ENCODE data around the gene BCAS1.

The BCAS1 gene

GRCh38 chr20:53971096-53971683 lies 99.2 kb downstream of the BCAS1 start:
- no peak for TF ChIP-seq CTCF (IDR thresholded peaks at IDR 0.05; ENCODE audit: low read depth, low read length)
- no peak overlapping the region for H3K4me3 ChIP-seq (ENCODE audit: low read depth, low read length)

GRCh38 chr20:53970232-53970631 lies 100.2 kb downstream of the BCAS1 start:
- no peak for TF ChIP-seq CTCF (IDR thresholded peaks at IDR 0.05; ENCODE audit: low read depth, low read length)
- no peak overlapping the region for H3K4me3 ChIP-seq (ENCODE audit: low read depth, low read length)

GRCh38 chr20:53967527-53967926 lies 102.9 kb downstream of the BCAS1 start:
- H3K4me3 ChIP-seq (ENCODE audit: low read depth, low read length) = no peak overlapping the region
- no peak for TF ChIP-seq CTCF (IDR thresholded peaks at IDR 0.05; ENCODE audit: low read depth, low read length)

GRCh38 chr20:53966774-53967398 lies 103.5 kb downstream of the BCAS1 start:
- no peak overlapping the region for H3K4me3 ChIP-seq (ENCODE audit: low read depth, low read length)
- TF ChIP-seq CTCF (IDR thresholded peaks at IDR 0.05; ENCODE audit: low read depth, low read length) = no peak

- TF ChIP-seq CTCF (IDR thresholded peaks at IDR 0.05; ENCODE audit: low read depth, low read length) = no peak
- H3K4me3 ChIP-seq (ENCODE audit: low read depth, low read length) = no peak overlapping the region
Measured at GRCh38 chr20:53964501-53965253, 105.7 kb downstream of the BCAS1 start.

DNA sequence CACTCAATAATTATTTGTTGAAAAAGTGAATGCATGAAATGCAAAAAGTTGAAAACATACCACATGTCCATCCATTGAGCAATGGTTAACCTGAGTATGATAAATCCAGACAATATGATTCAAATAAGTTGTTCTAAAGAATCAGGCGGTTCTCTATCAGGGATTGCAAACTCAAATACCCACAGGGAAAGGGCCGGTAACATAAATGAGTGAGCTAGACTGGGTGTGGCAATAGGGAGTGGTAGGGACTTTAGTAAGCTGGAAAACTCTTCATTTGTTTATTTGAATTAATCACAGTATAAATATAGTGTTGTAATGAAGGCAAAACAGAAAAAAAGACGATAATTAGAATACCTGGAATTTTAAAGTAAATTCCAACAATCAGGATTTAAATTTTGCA lies 106.3 kb downstream of the BCAS1 start:
- no peak for TF ChIP-seq CTCF (IDR thresholded peaks at IDR 0.05; ENCODE audit: low read depth, low read length)
- no peak overlapping the region for H3K4me3 ChIP-seq (ENCODE audit: low read depth, low read length)

GRCh38 chr20:53963635-53964034 lies 106.8 kb downstream of the BCAS1 start:
- no peak for TF ChIP-seq CTCF (IDR thresholded peaks at IDR 0.05; ENCODE audit: low read depth, low read length)
- no peak overlapping the region for H3K4me3 ChIP-seq (ENCODE audit: low read depth, low read length)

All from WI38 (cell line).